ENCODE measurements around the gene MET. TPM values are rescaled to one million over a fixed set of nuclear protein-coding genes. Genes with fewer than 3 reads are reported as not detected.

Gene MET
- total and polyA plus RNA-seq, 2 of the 13 experiments (the other 11 are each of a cell fraction or from before 2014, with no cell fraction given) = 21.8 to 31.5 TPM

DNA sequence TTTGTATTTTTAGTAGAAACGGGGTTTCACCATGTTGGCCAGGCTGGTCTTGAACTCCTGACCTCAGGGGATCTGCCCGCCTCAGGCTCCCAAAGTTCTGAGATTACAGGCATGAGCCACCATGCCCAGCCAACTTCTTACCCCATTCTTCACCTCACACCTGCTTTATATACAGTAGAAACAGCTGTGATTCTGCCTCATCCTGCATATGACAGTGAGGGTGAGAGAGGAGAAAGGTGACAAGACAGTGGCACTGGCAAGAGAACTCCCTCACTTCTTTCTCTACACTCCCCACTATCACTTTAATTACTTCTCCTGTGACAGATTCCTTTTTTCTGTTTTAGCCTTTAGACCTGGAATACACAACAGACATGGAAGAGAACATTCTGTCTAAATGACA is 128.6 kb downstream of the MET start:
- H3K4me1 ChIP-seq (ENCODE audit: insufficient read depth, low read length) = peaks cover 63% of the 10 kb centered on the region
- BruUV-seq (replicated peaks) = no TSS peak
- in situ Hi-C loops (cut with HindIII; ENCODE audit: extremely low pct_ligation_motif_present, low pct_unique_long_range_greater_than_20kb) (loop anchor here (25.0 kb wide), 1 partner anchor 638 kb away; no protein-coding TSS in a partner anchor), intact Hi-C loops (cut with micrococcal nuclease; ENCODE audit: unreplicated experiment) (loop anchor here (5.0 to 10.0 kb wide), 2 partner anchors 113 to 276 kb away; partner anchors contain the start of gene CAV1)
- POLR2A ChIA-PET = no interaction called here
- H3K4me2 ChIP-seq (ENCODE audit: low read depth, low read length) = no peak overlapping the region
- FAIRE-seq = no peak
- H3K27ac ChIP-seq (ENCODE audit: extremely low read length, insufficient read depth, low read length) = no peak overlapping the region
- no peaks in the 10 kb centered on the region for H3K27me3 ChIP-seq (ENCODE audit: control insufficient read depth in 1 of 2, insufficient read depth in 2 of 2, low read length in 2 of 2)
- H3K79me2 ChIP-seq (ENCODE audit: insufficient read depth, low read length) = no peaks in the 10 kb centered on the region
- no peaks in the 10 kb centered on the region for H4K20me1 ChIP-seq (ENCODE audit: insufficient read depth, low read length)
- no peak for DNase-seq (ENCODE audit: low spot score)
- no peak overlapping the region for H2AFZ ChIP-seq (ENCODE audit: low read length)
- CTCF ChIA-PET (ENCODE audit: low intra/inter-chr PET ratio, low total read pairs) = no interaction called here
- H3K9me3 ChIP-seq (ENCODE audit: low read length) = no peaks in the 10 kb centered on the region
- H3K36me3 ChIP-seq (replicated peaks in 1 of 2; ENCODE audit: control insufficient read depth in 1 of 2, insufficient read depth in 2 of 2, low read length in 2 of 2) = peaks cover 0 to 15% of the 10 kb centered on the region in 2 experiments; a peak in 4 of 5 replicates
- TF ChIP-seq SAP130 (CRISPR knock-in tag; IDR thresholded peaks at IDR 0.05; ENCODE audit: low read depth) (0 out of 2 replicates have a peak, but pooled peaks have one; percentile 6), GLI4 (CRISPR knock-in tag; IDR thresholded peaks at IDR 0.05; ENCODE audit: borderline replicate concordance) (no peak)
- peak; percentile 16; the same call in 2 of the 3 replicates for ATAC-seq
- H3K4me3 ChIP-seq (replicated peaks in 1 of 3; ENCODE audit: insufficient read depth in 1 of 3, low read depth in 2 of 3, low read length in 3 of 3) = no peak overlapping the region
- 91% methylated on average over 2 of the region's 2 CpGs for WGBS (ENCODE audit: low lambda C conversion rate)
- H3K9ac ChIP-seq (ENCODE audit: insufficient read depth, low read depth, low read length) = no peak overlapping the region

DNA sequence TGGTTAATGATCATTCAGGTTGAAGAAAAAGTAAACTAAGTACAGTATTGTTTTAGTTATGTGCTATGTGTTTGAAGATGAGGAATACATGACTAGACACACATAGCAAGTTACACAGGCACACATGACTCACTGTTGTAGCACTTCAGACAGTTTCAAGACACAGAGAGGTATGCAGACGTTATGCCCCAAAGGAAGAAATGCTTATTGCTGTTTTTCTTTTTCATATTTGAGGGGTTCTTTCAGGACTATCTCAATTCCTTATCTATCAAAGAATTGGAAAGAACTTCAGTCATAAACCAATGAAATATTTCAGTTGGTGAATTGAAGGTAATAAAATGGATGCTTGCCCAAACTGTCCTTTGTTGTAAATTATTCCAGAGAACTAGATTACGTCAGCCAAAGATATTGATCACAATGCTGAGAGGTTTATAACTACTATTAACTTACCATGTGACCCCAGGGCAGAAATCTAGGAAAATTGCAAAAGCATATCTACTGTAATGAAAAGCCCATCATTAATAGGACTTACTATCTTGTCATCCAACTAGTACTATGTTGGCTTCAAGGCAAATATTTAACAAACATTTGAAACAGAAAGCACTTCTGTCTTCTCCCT is 129.2 kb downstream of the MET start:
- in situ Hi-C loops (cut with HindIII; ENCODE audit: extremely low pct_ligation_motif_present, low pct_unique_long_range_greater_than_20kb) = loop anchor here (25.0 kb wide), 1 partner anchor 639 kb away; no protein-coding TSS in a partner anchor
- Histone ChIP-seq H3K4me1 (ENCODE audit: insufficient read depth, low read length) (peaks cover 68% of the 10 kb centered on the region), H3K4me2 (ENCODE audit: low read depth, low read length) (peak overlapping the region; percentile 22; the same call in 1 of the 2 replicates), H3K9me3 (ENCODE audit: low read length) (no peaks in the 10 kb centered on the region), H3K36me3 (replicated peaks in 1 of 2; ENCODE audit: control insufficient read depth in 1 of 2, insufficient read depth in 2 of 2, low read length in 2 of 2) (peaks cover 0 to 9% of the 10 kb centered on the region in 2 experiments; a peak in 2 of 5 replicates), H3K4me3 (replicated peaks in 1 of 3; ENCODE audit: insufficient read depth in 1 of 3, low read depth in 2 of 3, low read length in 3 of 3) (no peak overlapping the region), H3K79me2 (ENCODE audit: insufficient read depth, low read length) (no peaks in the 10 kb centered on the region), H4K20me1 (ENCODE audit: insufficient read depth, low read length) (no peaks in the 10 kb centered on the region), H2AFZ (ENCODE audit: low read length) (no peak overlapping the region), H3K9ac (ENCODE audit: insufficient read depth, low read depth, low read length) (no peak overlapping the region), H3K27ac (ENCODE audit: extremely low read length, insufficient read depth, low read length) (no peak overlapping the region), H3K27me3 (ENCODE audit: control insufficient read depth in 1 of 2, insufficient read depth in 2 of 2, low read length in 2 of 2) (no peaks in the 10 kb centered on the region)
- no peak for FAIRE-seq
- intact Hi-C loops (cut with micrococcal nuclease; ENCODE audit: unreplicated experiment) = loop anchor here (5.0 to 10.0 kb wide), 2 partner anchors 114 to 276 kb away; partner anchors contain the start of gene CAV1
- POLR2A ChIA-PET = interaction anchor here (1.1 kb wide), 1 partner anchor 129 kb away, joined by 4 read pairs; the partner anchor contains the start of gene MET
- BruUV-seq (replicated peaks) = no TSS peak
- ATAC-seq = no peak
- CTCF ChIA-PET (ENCODE audit: low intra/inter-chr PET ratio, low total read pairs) = no interaction called here
- DNase-seq (ENCODE audit: low spot score) = peak; percentile 59
- WGBS (ENCODE audit: low lambda C conversion rate) = 51% methylated on average over 2 of the region's 2 CpGs
- TF ChIP-seq TCF7 (IDR thresholded peaks at IDR 0.05; ENCODE audit: low read depth) (peak; percentile 68; the same call in 1 of the 2 replicates), SAP130 (CRISPR knock-in tag; IDR thresholded peaks at IDR 0.05; ENCODE audit: low read depth) (0 out of 2 replicates have a peak, but pooled peaks have one; percentile 4), HMG20A (CRISPR knock-in tag; IDR thresholded peaks at IDR 0.05; ENCODE audit: borderline replicate concordance) (peak; percentile 13; the same call in 1 of the 2 replicates), ZEB1 (IDR thresholded peaks at IDR 0.05; ENCODE audit: insufficient replicate concordance, low read depth) (no peak), GABPA (IDR thresholded peaks at IDR 0.05; ENCODE audit: low read depth, low read length) (no peak), GABPA (CRISPR knock-in tag; IDR thresholded peaks at IDR 0.05; ENCODE audit: low read depth) (no peak), FOSL2 (CRISPR knock-in tag; IDR thresholded peaks at IDR 0.05) (peak; percentile 64), SOX5 (CRISPR knock-in tag; IDR thresholded peaks at IDR 0.05; ENCODE audit: borderline replicate concordance) (peak; percentile 12; the same call in 1 of the 2 replicates), HNRNPUL1 (IDR thresholded peaks at IDR 0.05; ENCODE audit: low read depth, low read length) (0 out of 2 replicates have a peak, but pooled peaks have one; percentile 45), BRCA1 (CRISPR knock-in tag; IDR thresholded peaks at IDR 0.05) (no peak), HMG20B (CRISPR knock-in tag; conservative IDR thresholded peaks at IDR 0.05) (no peak), HNRNPK (IDR thresholded peaks at IDR 0.05; ENCODE audit: low read depth, low read length, poor library complexity, severe bottlenecking) (no peak)
- TF ChIP-seq, protein P1, sequence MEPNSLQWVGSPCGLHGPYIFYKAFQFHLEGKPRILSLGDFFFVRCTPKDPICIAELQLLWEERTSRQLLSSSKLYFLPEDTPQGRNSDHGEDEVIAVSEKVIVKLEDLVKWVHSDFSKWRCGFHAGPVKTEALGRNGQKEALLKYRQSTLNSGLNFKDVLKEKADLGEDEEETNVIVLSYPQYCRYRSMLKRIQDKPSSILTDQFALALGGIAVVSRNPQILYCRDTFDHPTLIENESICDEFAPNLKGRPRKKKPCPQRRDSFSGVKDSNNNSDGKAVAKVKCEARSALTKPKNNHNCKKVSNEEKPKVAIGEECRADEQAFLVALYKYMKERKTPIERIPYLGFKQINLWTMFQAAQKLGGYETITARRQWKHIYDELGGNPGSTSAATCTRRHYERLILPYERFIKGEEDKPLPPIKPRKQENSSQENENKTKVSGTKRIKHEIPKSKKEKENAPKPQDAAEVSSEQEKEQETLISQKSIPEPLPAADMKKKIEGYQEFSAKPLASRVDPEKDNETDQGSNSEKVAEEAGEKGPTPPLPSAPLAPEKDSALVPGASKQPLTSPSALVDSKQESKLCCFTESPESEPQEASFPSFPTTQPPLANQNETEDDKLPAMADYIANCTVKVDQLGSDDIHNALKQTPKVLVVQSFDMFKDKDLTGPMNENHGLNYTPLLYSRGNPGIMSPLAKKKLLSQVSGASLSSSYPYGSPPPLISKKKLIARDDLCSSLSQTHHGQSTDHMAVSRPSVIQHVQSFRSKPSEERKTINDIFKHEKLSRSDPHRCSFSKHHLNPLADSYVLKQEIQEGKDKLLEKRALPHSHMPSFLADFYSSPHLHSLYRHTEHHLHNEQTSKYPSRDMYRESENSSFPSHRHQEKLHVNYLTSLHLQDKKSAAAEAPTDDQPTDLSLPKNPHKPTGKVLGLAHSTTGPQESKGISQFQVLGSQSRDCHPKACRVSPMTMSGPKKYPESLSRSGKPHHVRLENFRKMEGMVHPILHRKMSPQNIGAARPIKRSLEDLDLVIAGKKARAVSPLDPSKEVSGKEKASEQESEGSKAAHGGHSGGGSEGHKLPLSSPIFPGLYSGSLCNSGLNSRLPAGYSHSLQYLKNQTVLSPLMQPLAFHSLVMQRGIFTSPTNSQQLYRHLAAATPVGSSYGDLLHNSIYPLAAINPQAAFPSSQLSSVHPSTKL (CRISPR knock-in tag; IDR thresholded peaks at IDR 0.05) = peak; percentile 12; the same call in 1 of the 2 replicates

Measured in HepG2 (cell line).